Measurements from ENCODE around the gene ASIC4.

The ASIC4 gene

GRCh38 chr2:219514836-219515235 is 554 bp downstream of the ASIC4 start:
- no peak for DNase-seq (ENCODE audit: low read depth)

- no peak for DNase-seq (ENCODE audit: low read depth)
Observed at GRCh38 chr2:219515874-219516629, 1.8 kb downstream of the ASIC4 start.

GRCh38 chr2:219516888-219517287 is 2.6 kb downstream of the ASIC4 start:
- no peak for DNase-seq (ENCODE audit: low read depth)

GRCh38 chr2:219517954-219518778 is 3.9 kb downstream of the ASIC4 start:
- no peak for DNase-seq (ENCODE audit: low read depth)

- no peak for DNase-seq (ENCODE audit: low read depth)
Observed at GRCh38 chr2:219519526-219519916, 5.2 kb downstream of the ASIC4 start.

GRCh38 chr2:219520079-219520478 is 5.8 kb downstream of the ASIC4 start:
- no peak for DNase-seq (ENCODE audit: low read depth)

- DNase-seq (ENCODE audit: low read depth): no peak
Observed at GRCh38 chr2:219521066-219521880, 7.0 kb downstream of the ASIC4 start.

GRCh38 chr2:219522111-219523030 is 8.1 kb downstream of the ASIC4 start:
- no peak for DNase-seq (ENCODE audit: low read depth)

GRCh38 chr2:219523031-219523671 is 8.9 kb downstream of the ASIC4 start:
- no peak for DNase-seq (ENCODE audit: low read depth)

- no peak for DNase-seq (ENCODE audit: low read depth)
Observed at GRCh38 chr2:219524817-219525216, 10.5 kb downstream of the ASIC4 start.

- DNase-seq (ENCODE audit: low read depth): no peak
Observed at GRCh38 chr2:219525533-219526232, 11.4 kb downstream of the ASIC4 start.

GRCh38 chr2:219526320-219527075 is 12.2 kb downstream of the ASIC4 start:
- DNase-seq (ENCODE audit: low read depth): no peak

GRCh38 chr2:219527076-219527394 is 12.8 kb downstream of the ASIC4 start:
- no peak for DNase-seq (ENCODE audit: low read depth)

- no peak for DNase-seq (ENCODE audit: low read depth)
Observed at GRCh38 chr2:219527472-219527871, 13.2 kb downstream of the ASIC4 start.

- DNase-seq (ENCODE audit: low read depth): peak; percentile 89
Observed at GRCh38 chr2:219530048-219530963, 16.0 kb downstream of the ASIC4 start.

- no peak for DNase-seq (ENCODE audit: low read depth)
Observed at GRCh38 chr2:219531639-219532377, 17.5 kb downstream of the ASIC4 start.

GRCh38 chr2:219532378-219532649 is 18.0 kb downstream of the ASIC4 start:
- DNase-seq (ENCODE audit: low read depth): no peak

Measured in activated T-cell treated with anti-CD3 and anti-CD28 coated beads for 1 hour (primary cell).